GM21717 (cell line): Measurements from ENCODE around the gene DDO.

ENCODE experiments used
- ATAC-seq: cut with Tn5 transposase; IDR thresholded peaks from one replicate; pipeline ENCODE4 v1.9.1; 2021; ENCODE audit warnings: mild to moderate bottlenecking, moderate library complexity; ENCODE audit not compliant: unreplicated experiment

The DDO gene

DNA sequence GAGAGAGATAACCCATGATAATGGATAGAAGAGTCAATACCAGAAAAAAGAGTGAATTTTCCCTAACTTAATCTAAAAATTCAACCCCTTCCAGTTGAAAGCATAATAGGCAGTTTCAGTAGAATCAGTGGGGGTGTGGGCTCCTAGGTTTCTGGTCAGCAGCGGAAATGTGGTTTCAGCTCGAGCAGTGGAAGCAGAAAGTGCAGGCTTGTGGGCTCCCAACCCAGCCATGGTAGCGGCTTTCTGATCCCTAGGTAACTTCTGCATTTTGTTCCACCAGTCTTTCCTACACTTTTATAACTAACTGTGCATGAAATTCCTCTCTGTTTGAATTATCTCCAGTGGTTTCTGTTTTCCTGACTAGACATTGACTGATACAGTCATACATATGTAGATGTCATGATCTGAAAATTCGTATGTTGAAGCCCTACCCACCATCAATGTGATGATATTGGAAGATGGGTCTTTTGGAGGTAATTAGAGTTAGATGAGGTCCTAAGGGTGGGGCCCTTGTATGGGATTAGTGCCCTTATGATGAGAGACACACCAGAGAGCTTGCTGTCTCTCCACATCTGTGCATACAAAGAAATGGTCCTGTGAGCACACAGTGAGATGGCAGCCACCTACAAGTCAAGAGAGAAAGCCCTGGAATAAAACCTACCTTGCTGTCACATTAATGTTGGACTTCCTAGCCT lies 6.5 kb upstream of the DDO start:
- ATAC-seq: no peak

DNA sequence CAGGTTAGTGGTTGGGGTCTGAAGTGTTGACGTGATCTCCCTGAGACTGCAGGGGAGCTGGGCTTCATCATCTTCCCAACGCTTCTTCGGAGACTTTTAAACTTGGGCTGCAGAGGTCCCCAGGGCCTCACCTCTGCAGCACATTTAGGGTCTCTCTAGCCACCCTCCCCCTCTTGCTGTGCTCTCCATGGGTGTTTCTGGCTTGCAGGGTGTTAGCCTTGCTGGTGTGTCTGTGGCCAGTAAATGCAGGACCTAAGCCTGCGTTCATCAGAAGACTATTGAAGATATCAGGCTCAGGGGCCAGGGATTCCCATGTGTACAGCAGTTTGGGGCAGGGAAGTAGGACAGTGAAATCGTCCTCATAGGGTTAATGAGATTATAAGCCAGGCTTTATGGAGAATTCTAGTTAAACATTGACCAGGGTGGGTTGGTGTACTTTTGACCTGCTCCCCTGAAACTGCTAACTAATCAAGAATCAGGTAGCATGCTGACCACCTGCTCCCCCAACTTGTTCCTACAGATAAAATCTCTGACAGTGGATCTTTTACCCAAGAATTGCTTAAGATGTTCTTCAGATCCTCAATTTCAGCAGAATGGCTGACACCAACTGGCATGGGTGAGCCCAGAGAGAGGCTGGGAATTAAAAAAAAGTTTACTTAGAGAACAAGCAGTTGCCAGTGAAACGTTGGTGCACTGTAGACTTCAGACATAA lies 3.8 kb upstream of the DDO start:
- ATAC-seq: no peak

DNA sequence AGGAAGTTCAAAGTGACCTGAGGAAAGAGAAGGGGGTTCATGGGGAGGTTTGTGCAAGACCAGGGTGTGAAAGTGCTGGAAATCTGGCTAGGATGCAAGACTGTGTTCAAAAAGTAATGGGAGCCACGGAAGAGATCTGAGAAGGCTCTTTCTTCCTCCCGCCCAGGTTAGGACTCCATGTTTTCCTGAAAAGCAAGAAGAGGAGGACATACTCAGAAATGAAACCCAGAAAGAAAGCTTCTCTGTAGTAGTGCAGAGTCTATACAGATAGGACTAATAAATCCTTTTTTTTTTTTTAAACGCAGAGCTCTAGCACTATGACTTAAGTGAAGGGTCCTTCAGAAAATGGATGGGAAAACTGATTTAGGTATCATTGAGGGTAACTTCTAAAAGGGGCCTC lies 3.2 kb upstream of the DDO start:
- ATAC-seq: no peak

DNA sequence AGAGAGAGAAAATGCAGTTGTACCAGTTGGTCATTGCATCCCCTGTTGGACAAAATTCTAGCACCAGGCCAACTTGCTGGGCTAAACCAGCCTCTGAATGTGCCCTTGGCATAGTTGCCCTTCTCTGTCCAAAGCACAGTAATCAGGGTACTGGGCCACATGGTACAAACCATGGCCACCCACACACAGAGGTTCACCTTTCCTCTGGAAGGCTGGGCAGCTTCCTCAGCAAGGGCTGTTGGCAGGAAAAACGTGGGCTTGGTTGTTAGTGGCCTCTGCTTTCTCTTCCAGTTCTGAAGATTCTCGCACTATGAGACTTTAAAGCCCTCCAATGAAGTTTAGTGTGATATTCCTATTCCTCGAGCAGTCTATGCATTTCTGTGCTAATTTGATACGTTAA lies 706 bp downstream of the DDO start:
- ATAC-seq: no peak

DNA sequence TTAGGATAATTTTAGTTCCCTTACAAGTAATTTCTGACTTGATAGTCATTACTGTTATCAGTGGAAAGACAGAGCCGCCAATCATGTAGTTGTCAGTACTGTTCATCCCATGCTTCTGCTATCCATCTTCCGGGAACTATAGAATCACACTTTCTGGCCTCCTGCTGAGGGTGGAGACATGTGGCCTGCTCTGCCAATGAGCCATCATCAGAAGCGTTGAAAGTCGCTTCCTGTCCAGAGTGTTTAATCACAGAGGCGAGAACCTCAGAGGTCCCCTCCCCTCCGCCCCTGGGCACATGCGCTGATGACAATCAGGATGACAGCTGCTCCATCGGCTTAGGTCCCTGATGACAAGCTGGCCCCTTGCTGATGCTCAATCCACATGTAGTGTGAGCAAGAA lies 3.0 kb downstream of the DDO start:
- no peak for ATAC-seq

DNA sequence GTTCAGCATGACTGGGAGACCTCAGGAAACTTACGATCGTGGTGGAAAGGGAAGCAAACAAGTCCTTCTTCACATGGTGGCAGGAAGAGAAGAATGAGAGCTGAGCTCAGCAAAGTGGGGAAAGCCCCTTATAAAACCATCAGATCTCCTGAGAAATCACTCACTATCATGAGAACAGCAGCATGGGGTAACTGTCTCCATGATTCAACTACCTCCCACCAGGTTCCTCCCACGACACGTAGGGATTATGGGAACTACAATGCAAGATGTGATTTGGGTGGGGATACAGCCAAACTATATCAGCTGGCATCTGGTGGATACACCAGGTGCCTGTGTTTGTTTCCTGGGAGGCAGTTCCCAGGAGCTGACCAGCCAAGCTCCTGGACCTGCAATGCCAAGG lies 4.9 kb downstream of the DDO start:
- no peak for ATAC-seq

DNA sequence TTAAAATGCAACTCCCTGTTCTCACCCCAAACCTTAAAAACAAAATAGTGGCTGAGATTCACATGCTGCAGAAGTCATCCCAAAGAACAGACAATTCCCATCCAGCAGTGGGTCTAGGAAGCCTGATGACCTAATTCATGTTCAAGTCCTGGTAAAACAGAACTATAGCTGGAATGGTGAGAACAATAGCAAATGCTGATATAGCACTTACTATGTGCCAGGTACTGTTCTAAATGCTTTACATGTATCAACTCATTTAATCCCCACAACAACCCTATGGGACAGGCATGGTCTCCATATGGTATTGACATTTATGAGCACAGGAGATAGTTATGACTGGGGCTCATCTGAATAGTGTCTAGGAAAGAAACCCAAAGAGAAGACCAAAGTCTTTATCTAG lies 5.6 kb downstream of the DDO start:
- ATAC-seq: no peak

DNA sequence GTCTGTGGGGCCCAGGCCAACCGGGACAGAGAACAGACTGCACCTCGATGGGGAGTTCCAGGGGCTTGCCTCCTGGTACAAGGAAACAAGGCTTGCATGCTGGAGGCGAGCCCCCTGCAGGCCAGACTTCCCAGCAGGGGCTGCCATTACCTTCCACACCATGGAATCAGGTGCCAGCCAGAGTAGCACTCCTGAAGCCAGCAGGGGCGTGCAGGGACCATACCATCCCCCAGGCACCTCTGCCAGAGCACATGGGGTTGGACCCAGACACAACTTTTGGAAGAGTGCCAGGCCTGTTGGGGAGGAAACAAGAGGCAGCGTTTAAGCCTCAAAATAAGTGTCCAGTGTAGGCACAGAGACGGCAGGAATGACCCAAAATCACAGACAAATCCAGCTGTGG lies 6.5 kb downstream of the DDO start:
- ATAC-seq: no peak

DNA sequence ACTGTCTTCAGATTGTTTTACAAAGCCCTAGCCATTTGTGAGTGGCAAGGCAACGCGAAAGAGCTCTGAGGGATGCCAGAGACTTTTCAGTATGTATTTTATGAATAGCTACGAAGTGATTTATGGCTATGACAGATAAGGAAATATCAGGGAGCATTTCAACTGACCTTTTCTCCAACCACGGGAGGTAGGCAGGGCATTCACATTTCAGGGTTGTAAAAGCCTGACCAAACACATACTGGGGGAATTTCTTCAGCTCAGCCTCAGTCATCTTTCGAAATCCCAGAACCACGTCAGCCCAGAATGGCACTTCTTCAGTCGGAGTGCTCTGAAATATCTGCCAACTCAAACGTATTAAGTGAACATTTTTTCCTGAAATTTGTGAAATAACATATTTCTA lies 10.8 kb downstream of the DDO start:
- ATAC-seq: no peak

DNA sequence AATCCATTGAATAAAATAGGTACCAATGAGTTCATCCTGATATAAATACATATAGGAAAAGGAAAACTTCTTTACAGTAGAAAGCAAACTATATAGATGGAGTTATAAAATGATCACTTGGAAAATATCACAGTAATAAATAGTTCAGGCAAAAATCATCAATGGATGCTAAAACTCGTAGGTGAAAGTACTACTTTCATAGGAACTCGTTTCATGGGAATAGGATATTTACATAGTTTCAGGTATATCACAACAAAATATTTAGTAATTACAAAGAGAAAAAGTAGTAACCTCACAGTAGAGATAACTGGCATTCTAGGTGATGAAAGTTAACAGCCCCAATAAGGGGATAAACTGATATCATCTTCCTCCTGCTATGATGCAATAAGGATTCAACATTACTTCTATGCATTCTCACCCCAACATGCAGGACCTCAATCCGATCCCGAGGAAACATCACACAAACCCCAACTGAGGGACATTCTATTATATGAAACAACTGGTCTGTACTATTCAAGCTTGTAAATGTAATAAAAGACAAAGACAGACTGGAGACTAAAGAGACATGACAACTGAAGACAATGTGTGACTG lies 13.7 kb downstream of the DDO start:
- no peak for ATAC-seq

DNA sequence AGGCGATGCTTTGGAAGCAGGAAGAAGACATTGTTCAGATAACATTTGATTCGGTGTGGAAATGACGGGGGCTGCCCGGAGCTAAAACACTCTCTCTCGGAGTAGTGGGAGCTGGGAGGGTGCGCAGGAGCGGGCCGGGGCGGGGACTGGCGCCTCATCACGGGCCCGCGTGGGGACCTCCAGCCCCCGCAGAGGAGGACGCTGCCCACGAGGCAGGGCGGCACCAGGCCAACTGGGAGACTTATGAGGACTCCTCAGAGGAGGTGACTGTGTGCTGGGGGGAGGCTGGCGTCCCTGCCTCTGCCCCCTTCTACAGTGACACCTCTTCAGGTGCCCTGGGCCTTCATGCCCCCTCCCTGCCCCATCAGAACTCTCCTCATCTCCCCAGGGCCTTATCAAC lies 15.2 kb downstream of the DDO start:
- no peak for ATAC-seq

DNA sequence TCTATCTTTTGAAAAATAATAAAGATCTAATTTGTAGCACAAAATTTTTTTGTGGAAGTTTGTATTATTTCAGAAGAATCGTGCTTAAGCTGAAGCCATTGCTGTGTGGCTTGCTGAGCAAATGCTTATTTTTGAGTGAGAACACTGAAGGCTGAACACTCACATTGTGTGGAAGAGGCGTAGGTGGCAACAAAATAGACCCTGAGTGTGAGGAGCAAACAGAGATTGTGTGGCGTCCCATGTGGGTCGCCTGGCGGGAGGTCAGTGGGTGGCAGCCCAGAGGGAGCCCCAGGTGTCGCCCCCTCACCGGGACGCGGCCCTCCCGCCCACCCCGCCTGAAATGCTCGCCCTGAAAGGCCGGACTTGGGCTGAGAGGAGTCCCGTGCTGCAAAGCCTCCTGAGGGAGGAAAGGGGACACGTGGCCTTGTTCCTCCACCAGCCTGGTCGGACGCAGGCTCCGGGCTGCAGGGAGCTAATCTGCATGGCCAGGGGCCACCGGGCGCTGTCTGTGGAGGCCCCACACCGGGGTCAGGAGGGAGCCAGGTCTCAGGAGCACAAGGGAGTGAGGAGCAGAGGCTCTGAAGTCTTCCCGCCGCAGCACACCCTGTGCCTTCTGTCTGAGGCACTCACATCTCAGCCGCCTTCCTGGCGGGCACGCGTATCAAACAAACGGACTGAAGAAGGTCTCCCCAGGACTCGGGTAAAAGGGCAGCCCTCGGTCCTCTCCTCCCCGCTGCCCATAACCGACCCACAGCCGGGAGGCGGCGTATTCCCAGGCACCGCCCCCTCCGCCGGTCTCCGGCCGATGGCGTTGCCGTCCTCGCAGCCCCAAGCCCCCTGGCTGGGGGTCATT lies 15.9 kb downstream of the DDO start:
- ATAC-seq: no peak

DNA sequence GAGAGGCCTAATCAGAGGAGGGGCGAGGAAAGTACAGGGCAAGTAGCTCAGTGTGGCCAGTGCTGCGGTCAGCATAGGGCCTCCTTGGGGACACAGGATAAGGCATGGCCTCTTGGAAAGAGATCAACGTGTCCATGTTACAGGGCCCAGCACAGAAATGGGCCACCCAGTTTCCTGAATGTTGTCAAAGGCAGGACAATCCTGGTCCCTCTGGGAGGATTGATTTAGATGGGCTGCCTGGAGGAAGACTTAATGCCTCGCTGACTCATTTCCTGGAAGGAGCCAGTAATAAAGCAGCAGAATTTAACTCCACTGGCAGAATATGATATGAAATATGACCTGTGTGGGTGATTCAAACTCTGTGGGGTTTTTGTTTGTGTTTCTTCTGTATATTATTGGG lies 16.6 kb downstream of the DDO start:
- ATAC-seq: no peak

DNA sequence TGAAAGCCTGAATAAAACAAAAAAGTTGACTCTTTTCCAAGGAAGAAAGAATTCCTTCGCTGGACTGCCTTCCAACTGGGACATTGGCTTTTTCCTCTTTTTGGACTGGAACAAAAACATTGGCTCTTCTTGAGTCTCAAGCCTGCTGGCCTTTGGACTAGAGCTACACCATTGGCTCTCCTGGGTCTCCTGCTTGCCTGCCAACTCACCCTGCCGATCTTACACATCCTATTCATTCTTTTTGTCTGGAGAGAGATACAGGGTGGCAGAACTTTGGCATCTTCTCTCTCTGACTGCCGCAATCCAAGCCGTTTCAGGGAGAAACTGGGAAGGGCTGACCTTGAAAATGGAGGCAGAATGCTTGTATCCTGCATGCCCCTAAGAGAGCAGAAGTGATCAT lies 20.2 kb downstream of the DDO start:
- no peak for ATAC-seq

DNA sequence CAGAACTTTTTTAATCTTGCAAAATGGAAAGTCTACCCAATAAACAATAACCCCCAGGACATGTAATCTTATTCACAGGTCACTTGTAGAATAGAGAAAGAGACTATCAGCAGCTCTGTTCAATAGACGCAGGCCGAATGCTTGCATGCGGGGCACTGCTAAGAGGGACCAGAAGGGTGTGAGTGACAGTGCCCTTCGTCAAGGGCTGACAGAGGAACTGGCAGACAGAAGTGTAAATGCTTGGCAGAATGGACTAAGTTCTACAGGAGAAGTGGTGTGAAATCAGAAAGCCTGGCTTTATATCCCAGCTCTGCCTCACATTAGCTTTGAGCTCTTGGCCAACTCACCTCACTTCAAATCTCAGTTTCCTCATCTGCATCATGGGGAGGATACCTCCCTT lies 21.0 kb downstream of the DDO start:
- no peak for ATAC-seq

DNA sequence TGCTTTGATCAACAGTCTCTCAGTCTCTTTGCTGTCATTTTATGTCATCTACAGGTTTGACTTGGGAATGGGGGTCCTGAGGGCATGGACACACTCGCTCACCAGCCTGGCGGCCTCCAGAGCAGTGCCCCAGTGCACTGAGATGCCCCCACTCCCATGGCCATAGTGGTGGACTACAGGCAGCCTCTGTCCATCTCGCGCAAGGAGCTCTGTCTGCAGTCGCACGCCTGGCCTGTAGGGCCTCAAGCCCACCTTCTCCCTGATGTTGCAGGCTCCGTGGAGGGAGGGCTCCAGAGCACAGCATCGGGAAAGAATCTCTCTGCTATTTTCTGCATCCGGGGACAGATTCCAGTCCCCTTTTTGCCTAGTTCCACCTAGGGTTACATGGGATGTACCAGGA lies 22.6 kb downstream of the DDO start:
- ATAC-seq: no peak

DNA sequence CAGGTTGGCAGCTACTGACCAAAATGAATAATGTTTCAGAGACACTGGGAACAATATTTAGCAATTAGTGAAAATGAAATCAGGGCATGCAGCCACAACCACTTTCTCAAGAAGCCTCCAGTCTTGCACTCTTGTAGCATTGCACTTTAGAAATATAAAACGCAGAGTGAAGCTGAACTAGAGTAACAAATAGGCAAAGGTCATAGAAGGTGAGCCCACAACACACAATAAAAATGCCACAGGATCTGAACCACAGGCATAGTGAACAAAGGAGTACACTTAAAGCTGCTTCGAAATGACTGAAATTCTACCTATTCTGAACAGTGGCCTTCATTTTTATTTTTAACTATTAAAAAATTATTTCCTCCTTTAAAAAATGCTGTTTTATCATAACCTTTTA lies 25.0 kb downstream of the DDO start:
- no peak for ATAC-seq

DNA sequence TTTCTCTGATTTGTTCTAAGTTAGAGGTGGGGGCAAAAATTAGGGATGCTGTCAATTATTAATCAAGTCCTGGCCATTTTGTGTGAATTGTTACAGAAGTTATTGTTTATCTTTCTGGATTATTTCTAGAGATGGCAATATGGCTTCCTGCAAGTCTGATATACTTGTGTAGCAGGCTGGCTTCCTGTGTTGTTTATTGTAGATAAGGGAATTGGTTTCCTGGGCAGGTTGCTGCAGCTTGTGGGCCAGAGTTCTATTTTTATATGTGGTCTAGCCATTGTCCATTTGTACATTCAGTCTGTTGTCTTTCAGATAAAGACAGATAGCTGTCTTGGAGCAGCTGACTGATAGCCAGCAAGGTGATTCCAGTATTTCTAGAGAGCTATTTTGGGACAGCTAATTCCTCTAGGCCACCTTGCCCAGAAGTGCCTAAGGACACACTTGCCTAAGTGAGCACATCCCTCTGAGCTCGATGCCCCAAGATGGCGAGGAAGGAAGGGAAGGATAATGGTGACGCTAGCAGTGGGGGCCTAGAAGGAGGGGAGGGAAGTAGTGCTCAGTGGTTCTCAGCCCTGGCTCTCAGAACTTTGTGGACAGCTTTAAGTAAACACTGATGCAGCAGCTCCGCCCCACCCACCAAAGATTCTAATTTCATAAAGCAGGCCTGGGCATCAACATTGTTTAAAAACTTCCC lies 25.5 kb downstream of the DDO start:
- ATAC-seq: no peak

DNA sequence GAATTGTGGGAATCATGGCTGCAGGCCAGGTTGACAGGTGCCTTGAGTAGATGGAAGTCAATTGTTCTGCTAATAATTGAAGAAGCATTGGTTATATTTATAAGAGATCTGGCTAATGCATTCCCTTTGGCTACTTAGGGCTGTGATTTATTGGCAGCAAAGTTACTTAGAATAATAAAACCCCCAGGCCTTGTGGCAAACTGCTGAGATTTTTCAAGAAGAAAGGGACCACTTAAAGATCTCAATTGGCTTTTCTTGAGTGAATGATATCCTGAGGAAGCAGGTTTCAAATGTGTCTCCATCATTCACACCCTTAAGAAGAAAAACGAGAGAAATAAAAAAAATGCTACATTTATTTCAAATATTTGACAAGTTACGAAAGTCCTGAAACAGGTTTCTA lies 27.4 kb downstream of the DDO start:
- ATAC-seq: no peak

DNA sequence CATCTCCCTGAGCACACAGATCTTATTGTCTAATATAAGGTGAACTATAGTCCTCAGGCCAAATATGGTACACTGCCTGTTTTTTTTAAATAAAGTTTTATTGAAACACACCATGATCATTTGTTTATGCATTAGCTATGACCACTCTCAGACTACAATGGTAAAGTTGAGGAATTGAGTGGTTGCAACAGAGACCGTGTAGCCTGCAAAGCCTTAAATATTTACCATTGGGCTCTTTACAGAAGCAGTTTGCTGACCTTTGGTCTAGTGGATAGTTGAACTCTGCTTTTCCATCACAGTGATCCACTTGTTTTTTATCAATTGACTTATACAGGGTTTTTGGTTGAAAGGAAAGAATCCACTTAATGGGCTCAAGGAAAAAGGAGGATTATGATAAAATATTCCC lies 29.9 kb downstream of the DDO start:
- ATAC-seq: no peak

DNA sequence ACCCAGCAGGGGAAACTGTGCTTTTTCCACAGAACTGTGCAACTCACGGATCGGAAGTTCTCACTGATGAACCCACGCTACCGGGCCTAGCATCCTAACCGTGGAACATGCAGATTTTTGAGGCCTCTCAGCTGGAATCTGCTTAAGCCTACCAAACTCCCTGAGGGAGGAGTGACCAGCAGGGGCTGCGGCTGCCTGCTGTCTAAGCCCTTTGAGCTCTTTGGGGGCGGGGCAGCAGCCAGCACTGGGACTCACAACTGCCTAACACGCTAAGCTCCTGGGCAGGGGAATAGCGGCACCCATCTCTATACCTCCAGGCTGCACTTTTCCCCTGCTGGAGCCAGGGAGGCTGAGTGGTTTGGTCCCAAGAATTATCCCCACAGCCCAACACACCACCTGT lies 36.8 kb downstream of the DDO start:
- no peak for ATAC-seq
